Measurements from ENCODE around the gene SAMD11. TPM values are rescaled to one million over a fixed set of nuclear protein-coding genes. Genes with fewer than 3 reads are reported as not detected.
"Not testable (repeated sequence)": the region's sequence is repeated elsewhere in the genome, so short reads cannot be mapped to it uniquely, and the experiment has no call there.

SAMD11 gene
- total RNA-seq, 4 donors from 2014 or later = 0.44 to 1.9 (median 1.7) TPM; not detected in 1

- TF ChIP-seq POLR2A (IDR thresholded peaks at IDR 0.05) (no peak), CTCF (IDR thresholded peaks at IDR 0.05) (no peak)
- intact Hi-C loops (cut with DNase I; ENCODE audit: low total_unique reads) = no loop called here
Observed at GRCh38 chr1:974687-975328, 51.1 kb downstream of the SAMD11 start.

GRCh38 chr1:975365-975764, 51.6 kb downstream of the SAMD11 start:
- intact Hi-C loops (cut with DNase I; ENCODE audit: low total_unique reads) = no loop called here
- WGBS, 2 donors = 56 to 60% methylated on average over 9 of the region's 9 CpGs
- H3K4me3 ChIP-seq (ENCODE audit: low read depth, poor library complexity, severe bottlenecking) = no peak overlapping the region

More at GRCh38 chr1:974687-975328, 51.1 kb downstream of the SAMD11 start:
- no peak for DNase-seq (ENCODE audit: low spot score in 2 of 2)
- 62 to 69% methylated on average over 14 to 17 of the region's 17 CpGs for WGBS, 2 donors
- no peak overlapping the region for H3K4me3 ChIP-seq (ENCODE audit: low read depth, poor library complexity, severe bottlenecking)

DNA sequence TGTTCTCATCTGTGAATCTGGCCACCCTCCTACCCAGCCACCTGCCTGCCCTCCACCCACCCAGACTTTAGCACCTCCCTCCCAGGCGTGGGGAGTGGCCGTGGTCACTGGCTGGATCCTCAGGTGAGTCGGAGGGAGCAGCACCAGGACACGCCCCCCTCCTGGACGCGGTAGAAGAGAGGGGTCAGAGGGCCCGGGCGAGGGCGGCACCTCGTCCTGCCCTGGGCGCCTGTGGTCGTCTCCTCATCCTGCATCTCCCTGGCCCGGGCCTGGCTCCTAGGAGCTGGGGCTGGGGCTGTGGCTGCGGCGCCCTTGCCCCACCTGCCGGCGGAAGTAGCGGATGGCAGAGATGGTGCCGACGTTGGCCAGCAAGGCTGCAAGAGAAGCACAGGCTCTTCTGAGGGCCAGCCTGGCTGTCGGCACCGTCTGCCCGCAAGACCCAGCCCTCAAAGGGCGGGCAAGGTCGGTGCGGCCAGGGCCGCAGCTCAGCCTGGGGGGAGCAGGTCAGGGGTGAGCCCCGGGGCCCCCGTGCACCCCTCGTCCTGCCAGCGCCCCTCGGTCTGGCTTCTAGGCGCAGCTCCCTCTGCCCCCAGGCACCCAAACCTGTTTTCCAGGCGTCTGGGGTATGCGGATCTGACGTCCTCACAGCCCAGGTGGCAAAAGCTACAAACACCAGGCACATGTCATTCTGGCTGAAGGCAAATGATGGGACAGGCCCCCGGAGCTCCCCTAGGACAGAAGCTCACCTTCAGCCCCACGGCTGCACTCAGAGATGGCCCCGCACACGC, 52.4 kb downstream of the SAMD11 start:
- no peak overlapping the region for H3K4me3 ChIP-seq (ENCODE audit: low read depth, poor library complexity, severe bottlenecking)
- intact Hi-C loops (cut with DNase I; ENCODE audit: low total_unique reads) = no loop called here
- WGBS, 2 donors = 2 to 5% methylated on average over 20 to 36 of the region's 40 CpGs
- peak in 1 of 3 donors; percentile 14 for TF ChIP-seq CTCF (IDR thresholded peaks at IDR 0.05)
- TF ChIP-seq POLR2A (IDR thresholded peaks at IDR 0.05) = no peak
- peak in 1 of 2 donors; percentile 89 for DNase-seq (ENCODE audit: low spot score in 2 of 2)

More at GRCh38 chr1:975365-975764, 51.6 kb downstream of the SAMD11 start:
- DNase-seq (ENCODE audit: low spot score in 2 of 2) = no peak
- no peak for TF ChIP-seq CTCF (IDR thresholded peaks at IDR 0.05)
- TF ChIP-seq POLR2A (IDR thresholded peaks at IDR 0.05) = no peak

DNA sequence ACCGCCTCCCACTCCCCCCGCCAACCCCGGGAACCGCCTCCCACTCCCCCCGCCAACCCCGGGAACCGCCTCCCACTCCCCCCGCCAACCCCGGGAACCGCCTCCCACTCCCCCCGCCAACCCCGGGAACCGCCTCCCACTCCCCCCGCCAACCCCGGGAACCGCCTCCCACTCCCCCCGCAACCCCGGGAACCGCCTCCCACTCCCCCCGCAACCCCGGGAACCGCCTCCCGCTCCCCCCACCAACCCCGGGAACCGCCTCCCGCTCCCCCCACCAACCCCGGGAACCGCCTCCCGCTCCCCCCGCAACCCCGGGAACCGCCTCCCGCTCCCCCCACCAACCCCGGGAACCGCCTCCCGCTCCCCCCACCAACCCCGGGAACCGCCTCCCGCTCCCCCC, 53.1 kb downstream of the SAMD11 start:
- H3K4me3 ChIP-seq (ENCODE audit: low read depth, poor library complexity, severe bottlenecking); DNase-seq (ENCODE audit: low spot score in 2 of 2); intact Hi-C loops (cut with DNase I; ENCODE audit: low total_unique reads): not testable (repeated sequence)
- WGBS, 2 donors = 22% methylated on average over 8 of the region's 39 CpGs; no CpG with 5 or more reads in 1 of the 2 donors

GRCh38 chr1:978069-978834, 54.5 kb downstream of the SAMD11 start:
- H3K4me3 ChIP-seq (ENCODE audit: low read depth, poor library complexity, severe bottlenecking) = no peak overlapping the region
- no peak for DNase-seq (ENCODE audit: low spot score in 2 of 2)
- intact Hi-C loops (cut with DNase I; ENCODE audit: low total_unique reads) = no loop called here
- TF ChIP-seq POLR2A (IDR thresholded peaks at IDR 0.05) = no peak
- TF ChIP-seq CTCF (IDR thresholded peaks at IDR 0.05) = no peak
- 62 to 72% methylated on average over 20 to 25 of the region's 44 CpGs for WGBS, 2 donors
